HG03571 (cell line): ENCODE measurements around the gene GCH1.
"Not testable (repeated sequence)": the region's sequence is repeated elsewhere in the genome, so short reads cannot be mapped to it uniquely, and the experiment has no call there.

ENCODE experiments used
- ATAC-seq: cut with Tn5 transposase; IDR thresholded peaks from one replicate; pipeline ENCODE4 v1.9.1; 2021; ENCODE audit not compliant: unreplicated experiment

GCH1 gene

GRCh38 chr14:54804538-54805041, 98.0 kb downstream of the GCH1 start:
- ATAC-seq, result no peak

DNA sequence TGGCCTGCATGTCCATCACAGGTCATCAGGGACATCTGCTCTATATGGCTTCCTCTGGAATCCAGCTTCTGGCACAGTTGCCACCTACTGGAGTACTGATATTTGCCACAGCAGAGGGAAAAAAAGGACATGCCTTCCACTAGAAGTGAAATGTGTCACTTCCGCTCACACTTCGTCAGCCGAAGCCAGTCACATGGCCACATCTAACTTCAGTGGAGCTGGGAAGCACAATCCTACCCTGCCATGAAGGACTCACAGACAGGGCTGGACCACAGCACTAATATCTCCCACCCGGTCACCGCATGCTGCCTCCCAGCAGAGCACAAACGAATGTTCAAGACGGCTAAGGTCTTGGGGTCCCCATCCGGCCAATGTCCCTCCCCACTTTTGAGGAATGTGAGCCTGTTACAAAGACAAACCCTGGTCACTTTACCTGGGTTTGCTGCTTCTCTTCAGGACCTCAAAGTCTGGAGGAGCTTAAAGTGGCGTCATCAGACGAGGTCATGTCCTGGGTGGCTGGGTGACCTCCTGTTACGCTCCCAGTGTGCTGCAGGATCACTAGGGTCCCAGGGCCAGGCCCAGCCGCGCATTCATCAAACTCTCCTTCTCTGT, 98.6 kb downstream of the GCH1 start:
- no peak for ATAC-seq

- ATAC-seq, result no peak
Measured at GRCh38 chr14:54803396-54803795, 99.2 kb downstream of the GCH1 start.

DNA sequence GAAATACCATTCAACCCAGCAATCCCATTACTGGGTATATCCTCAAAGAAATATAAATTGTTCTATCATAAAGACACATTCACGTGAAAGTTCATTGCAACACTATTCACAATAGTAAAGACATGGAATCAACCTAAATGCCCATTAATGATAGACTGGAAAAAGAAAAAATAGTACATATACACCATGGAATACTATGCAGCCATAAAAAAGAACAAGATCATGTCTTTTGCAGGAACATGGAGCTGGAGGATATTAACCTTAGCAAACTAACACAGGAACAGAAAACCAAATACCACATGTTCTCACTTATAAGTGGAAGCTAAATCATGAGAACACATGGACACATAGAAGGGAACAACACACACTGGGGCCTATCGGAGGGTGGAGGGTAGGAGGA, 101.1 kb downstream of the GCH1 start:
- not testable (repeated sequence) for ATAC-seq

DNA sequence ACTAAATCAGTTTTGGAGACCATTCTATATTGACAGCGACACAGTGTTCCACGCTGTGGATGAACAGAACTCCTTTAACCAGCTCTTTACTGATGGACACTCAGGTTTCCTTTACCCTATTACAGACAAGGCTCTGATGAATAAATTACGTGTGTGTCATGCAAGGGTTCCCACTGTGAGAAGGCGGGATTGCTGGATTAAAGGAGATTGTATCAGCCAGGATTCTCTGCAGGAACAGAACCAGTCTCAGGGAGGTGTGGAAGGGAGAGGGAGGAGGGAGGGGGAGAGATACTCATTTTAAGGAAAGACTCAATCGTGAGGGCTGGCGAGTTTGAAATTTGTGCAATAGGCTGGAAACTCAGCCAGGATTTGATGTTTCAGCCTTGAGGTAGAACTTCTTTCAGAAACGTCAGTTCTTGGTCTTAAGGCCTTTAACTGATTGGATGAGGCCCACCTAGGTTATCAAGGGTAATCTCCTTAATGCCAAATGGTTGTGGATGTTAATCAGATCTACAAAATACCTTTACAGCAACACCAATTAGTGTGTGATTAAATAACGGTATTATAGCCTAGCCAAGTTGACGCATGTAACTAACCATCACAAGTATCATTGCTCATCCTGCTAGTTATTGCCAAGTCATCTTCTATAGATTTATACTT, 104.0 kb downstream of the GCH1 start:
- ATAC-seq, result no peak

GRCh38 chr14:54797986-54798385, 104.6 kb downstream of the GCH1 start:
- ATAC-seq, result no peak

DNA sequence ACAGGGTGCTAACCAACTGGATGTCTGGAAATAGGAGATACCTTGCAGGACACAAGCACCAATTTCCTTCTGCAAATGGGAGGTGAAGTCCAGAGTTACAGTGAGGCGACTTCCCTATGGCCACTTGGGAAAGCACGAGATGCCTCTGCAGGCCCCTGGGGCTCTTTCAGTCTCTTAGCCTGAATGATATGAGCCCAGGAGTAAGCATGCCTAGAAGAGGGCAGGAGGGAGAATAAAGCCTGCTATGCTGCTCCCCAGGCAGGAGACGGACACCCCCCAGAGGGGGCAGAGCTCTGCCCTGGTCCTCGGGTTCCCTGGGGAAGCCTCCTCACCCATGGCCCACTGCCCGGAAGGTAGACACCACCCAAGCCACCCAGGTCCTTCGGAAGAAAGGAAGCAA, 105.1 kb downstream of the GCH1 start:
- ATAC-seq, result no peak

GRCh38 chr14:54796961-54797360, 105.7 kb downstream of the GCH1 start:
- ATAC-seq, result no peak

DNA sequence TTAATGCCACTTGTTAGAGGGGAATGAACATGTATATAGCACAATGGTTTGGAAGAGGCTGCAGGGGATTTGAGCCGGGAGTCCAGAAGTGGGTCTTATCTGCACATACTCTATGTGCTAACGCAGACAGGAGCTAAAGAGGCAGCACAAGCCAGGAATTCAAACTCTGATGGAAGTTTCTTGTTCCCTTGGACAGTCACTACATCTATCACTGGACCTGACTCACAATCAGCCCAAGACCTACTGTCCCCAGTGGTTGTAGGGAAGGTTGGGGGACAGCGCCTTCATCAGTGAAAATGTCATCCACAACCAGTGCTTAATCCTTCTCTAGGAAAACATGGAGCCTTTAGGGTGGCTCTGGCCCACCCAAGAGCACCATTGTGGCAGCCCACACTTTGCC, 107.8 kb downstream of the GCH1 start:
- ATAC-seq, result no peak

- ATAC-seq, result no peak
Measured at GRCh38 chr14:54794159-54794558, 108.5 kb downstream of the GCH1 start.

GRCh38 chr14:54792288-54792687, 110.3 kb downstream of the GCH1 start:
- ATAC-seq, result no peak
